HTERT RPE-1 (cell line): Measurements from ENCODE around the gene GTF2H4.

Experiments
- in situ Hi-C: fragments of 300-500 bp; cut with MboI; formaldehyde crosslinking; loops from 4 replicates; pipeline ENCODE4 v1.14.3; 2020; ENCODE audit warnings: low sequenced_read_pairs

The GTF2H4 gene

DNA sequence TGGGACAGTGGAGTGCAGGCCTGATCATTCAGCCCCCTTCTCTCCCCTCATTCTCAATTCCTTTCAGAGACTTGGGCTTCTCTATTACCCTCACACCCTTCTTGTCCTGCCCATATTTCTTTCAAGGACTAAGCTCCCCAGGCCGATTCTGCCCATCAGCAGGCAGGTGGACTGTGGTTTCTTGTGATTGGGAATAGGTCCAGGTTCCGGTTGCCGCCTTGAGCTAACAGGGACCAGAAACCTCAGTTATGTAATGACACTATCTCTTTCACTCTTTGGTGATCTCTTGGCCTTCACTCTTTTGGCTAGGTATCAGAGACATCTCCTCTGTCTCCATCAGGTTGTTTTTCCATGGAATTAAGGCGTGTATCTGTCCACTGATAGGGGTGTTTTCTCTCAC lies 39.2 kb downstream of the GTF2H4 start:
- in situ Hi-C loops: loop anchor here (25.0 kb wide), 1 partner anchor 115 kb away; no protein-coding TSS in a partner anchor

DNA sequence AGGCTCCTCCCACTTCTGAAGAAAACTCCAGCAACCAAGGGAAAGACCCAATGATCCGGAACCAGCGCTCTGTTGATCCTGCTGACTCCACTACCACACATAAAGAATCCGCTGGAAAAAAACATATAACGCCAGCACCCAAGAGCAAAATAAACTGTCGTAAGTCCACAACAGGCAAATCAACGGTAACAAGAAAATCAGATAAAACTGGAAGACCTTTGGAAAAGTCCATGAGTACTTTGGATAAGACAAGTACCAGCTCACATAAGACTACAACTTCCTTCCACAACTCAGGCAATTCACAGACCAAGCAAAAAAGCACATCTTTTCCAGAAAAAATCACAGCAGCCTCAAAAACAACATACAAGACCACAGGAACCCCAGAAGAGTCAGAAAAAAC lies 40.8 kb downstream of the GTF2H4 start:
- in situ Hi-C loops: loop anchor here (25.0 kb wide), 1 partner anchor 113 kb away; no protein-coding TSS in a partner anchor

DNA sequence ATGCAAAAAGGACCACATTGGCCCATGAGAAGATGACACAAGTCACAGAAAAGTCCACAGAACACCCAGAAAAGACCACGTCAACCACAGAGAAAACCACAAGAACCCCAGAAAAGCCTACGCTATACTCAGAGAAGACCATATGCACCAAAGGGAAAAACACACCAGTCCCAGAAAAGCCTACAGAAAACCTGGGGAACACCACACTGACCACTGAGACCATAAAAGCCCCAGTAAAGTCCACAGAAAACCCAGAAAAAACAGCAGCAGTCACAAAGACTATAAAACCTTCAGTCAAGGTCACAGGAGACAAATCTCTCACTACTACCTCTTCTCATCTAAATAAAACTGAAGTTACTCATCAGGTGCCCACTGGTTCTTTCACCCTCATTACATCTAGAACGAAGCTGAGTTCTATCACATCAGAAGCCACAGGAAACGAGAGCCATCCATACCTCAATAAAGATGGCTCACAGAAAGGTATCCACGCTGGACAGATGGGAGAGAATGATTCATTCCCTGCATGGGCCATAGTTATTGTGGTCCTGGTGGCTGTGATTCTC lies 44.0 kb downstream of the GTF2H4 start:
- in situ Hi-C loops: no loop called here

DNA sequence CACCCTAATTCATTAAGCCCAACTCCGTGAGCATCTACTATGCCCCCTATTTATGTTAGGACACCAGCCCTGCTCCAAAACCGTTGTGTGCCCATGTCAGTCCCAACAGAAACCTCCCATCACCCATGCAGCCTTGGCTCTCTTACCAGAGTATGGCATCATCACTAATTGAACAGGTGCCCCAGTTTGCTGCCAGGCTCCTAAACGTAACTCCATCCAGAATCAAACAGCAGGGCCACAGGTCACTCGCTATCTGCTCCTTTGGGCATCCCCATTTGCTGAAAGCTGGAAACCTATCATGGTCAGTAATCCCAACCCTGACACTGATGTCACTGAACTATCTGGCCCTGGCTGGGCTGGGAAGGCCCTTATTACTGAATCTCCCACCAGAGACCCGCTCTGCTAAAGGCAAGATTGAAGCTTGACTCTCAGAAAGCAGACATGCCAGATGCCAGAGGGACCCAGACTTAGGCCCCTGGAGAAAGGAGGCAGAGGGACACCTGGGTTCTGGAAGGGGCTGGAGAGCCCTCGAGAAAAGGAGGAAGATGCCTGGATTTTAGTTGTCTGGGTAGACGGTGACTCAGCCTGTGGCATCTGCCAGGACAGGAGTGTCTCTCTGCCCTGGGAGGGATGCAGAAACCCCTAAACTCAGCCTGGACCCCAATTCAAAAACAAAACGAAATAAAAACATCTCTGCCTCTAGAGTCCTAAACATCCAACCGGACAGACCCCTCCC lies 46.8 kb downstream of the GTF2H4 start:
- in situ Hi-C loops: no loop called here

DNA sequence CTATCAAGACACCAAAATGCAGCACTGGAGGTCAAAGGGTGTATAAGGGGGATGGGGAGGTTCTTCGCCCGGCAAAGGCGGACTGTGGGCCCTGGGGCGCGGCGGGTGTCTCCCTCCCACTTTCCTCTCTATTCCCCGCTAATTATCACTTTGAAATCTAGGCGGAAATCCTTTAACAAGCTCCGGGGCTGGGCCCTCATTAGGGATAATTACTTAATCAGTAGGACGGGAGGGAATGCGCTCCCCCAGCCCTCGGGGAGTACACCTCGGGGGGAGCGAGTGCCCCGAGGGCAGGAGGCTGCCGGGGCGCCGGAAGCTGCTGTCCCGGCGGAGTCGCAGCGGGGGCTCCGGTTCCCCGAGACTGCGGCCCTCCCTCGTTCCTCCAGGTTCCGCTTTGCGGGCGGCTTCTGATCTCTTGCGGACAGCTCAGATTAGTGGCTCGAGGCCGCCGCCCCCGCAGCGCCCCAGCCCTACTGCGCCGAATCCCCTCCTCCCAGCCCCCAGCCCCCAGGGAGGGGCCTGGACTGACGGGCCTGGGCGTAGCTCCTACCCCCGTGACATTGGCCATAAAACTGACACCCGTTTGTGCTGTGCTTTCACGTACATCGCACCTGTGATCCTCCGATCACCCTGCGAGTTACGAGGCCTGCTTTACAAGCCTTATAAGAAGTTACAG lies 47.5 kb downstream of the GTF2H4 start:
- in situ Hi-C loops: no loop called here

DNA sequence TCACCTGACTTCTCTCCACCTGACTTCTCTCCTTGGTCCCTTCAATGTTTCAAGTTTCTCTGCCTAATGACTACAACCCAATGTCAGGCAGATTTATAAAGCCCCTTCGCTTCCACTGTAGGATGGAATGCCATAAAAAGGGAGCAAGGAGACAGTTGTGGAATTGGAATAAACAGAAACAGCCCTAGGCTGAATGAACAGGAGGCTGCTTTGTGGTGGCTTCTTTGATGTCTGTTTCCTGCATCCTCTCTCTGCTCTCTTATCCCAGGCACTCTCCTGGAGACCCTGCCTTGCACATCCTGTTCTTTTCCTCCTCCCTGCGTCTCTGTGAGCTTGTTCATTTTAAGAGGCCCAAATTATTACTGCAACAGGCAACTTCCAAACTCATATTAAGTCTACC lies 49.7 kb downstream of the GTF2H4 start:
- in situ Hi-C loops: no loop called here

DNA sequence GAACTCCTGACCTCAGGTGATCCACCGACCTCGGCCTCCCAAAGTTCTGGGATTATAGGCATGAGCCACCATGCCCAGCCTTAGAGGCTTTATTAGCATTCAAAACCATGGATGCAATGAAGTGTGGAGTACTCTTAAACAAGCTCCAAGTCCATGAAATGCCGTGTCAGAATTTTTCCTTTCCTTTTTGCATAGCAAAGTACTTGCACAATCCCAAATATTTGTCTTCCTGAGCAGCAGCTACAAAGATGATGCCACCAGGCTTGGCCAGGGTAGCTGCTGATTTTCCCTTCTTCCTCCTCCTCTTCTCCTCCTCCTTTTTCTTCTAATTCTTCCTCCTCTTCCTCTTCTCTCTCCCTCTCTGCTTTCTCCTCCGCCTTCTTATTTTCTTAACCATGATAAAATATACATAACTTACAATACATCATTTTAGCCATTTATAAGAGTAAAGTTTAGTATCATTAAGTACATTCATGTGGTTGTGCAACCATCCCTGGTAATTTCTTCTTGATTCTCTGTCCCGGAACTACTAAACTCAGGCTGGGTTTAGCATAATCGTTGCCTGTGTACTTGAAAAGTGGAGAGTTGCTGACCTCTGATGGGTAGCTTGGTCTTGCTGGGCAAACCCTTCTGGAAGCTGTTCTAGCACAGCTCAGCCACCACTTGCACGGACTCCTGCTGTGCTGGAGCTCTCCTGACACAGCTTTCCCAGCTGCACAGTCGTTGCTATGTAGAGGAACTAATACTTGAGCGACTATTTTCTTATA lies 53.1 kb downstream of the GTF2H4 start:
- in situ Hi-C loops: no loop called here

DNA sequence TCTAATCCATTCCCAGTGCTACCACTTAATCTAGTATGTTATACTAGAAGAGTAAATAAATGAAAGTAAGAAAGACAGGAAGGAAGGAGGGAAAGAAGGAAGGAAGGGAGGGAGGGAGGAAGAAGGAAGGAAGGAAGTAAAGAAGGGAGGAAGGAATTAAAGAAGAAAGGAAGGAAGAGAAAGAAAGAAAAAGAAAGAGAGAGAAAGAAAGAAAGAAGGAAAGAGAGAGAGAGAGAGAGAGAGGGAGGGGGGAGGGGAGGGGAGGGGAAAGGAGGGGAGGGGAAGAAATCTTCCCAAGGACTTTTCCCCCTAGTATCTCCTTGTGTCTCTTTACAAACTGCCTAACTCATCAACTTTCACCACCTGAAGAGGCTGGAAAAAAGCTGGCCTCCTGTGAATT lies 54.7 kb downstream of the GTF2H4 start:
- in situ Hi-C loops: no loop called here

DNA sequence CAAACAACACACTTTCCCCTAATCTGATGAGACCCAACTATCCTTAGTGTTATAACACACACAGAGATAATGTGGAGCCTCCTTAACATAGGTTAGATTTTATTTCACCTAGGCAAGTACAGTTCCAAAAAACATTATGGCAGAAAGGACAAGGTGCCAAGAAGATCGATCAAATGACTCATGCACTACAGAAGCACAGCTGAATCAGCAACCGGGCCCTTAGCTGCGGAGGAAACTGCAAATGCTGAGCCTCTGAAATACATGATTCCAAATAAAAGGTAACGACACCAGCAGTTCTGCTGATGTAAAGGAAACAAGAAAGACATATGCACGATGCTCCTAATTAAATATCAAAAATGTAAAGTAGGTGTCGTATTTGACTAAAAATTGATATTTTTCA lies 55.6 kb downstream of the GTF2H4 start:
- in situ Hi-C loops: no loop called here
